ENCODE measurements around the gene COMMD3.

GRCh38 chr10:22315455-22316285 lies 518 bp upstream of the COMMD3 start:
- no peak for TF ChIP-seq ZFX (IDR thresholded peaks at IDR 0.05)
- TF ChIP-seq, protein P1, sequence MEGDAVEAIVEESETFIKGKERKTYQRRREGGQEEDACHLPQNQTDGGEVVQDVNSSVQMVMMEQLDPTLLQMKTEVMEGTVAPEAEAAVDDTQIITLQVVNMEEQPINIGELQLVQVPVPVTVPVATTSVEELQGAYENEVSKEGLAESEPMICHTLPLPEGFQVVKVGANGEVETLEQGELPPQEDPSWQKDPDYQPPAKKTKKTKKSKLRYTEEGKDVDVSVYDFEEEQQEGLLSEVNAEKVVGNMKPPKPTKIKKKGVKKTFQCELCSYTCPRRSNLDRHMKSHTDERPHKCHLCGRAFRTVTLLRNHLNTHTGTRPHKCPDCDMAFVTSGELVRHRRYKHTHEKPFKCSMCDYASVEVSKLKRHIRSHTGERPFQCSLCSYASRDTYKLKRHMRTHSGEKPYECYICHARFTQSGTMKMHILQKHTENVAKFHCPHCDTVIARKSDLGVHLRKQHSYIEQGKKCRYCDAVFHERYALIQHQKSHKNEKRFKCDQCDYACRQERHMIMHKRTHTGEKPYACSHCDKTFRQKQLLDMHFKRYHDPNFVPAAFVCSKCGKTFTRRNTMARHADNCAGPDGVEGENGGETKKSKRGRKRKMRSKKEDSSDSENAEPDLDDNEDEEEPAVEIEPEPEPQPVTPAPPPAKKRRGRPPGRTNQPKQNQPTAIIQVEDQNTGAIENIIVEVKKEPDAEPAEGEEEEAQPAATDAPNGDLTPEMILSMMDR (conservative IDR thresholded peaks at IDR 0.05) = no peak
